H1 (cell line): ENCODE results near the gene LIX1L. TPM values are rescaled to one million over a fixed set of nuclear protein-coding genes. Genes with fewer than 3 reads are reported as not detected.

Experiments used
- CTCF ChIA-PET: fragments of 300-600 bp; sonication (Branson Sonifier 250); formaldehyde crosslinking; loops from one replicate; lab custom pipeline; 2021; ENCODE audit not compliant: partially characterized antibody; lab: Charles Lee
- POLR2A ChIA-PET: fragments of 300-600 bp; sonication (Branson Sonifier 250); formaldehyde crosslinking; loops from one replicate; lab custom pipeline; 2021; ENCODE audit warnings: inconsistent platforms; ENCODE audit not compliant: partially characterized antibody; lab: Charles Lee
- DNase-seq, 2 experiments: peaks; one replicate each; pipeline versions ENCODE4 v3.0.0 to v3.0.0-alpha.2; 2010 to 2022; ENCODE audit warnings: low spot score in 2 of 2, low read depth in 1 of 2, mixed read lengths in 1 of 2
- FAIRE-seq: peaks from 2 replicates; lab custom pipeline; 2011; peaks lifted over from hg19 to GRCh38; lab: Jason Lieb, UNC
- H2AFZ ChIP-seq: 2 replicates; pipeline ENCODE4 v1.8.1; 2012; ENCODE audit warnings: low read length, inconsistent platforms
- H2AK5ac ChIP-seq: 2 replicates; pipeline ENCODE4 v1.6.1; 2013; ENCODE audit warnings: low read depth, low read length
- H2BK120ac ChIP-seq: replicated peaks from 2 replicates; pipeline ENCODE3; 2013; ENCODE audit warnings: low read depth, low read length, inconsistent platforms
- H2BK12ac ChIP-seq: 2 replicates; pipeline ENCODE4 v1.6.1; 2013; ENCODE audit warnings: low read depth, low read length
- H2BK15ac ChIP-seq: 2 replicates; pipeline ENCODE4 v1.6.1; 2013; ENCODE audit warnings: low read length
- H2BK20ac ChIP-seq: 2 replicates; pipeline ENCODE4 v1.6.1; 2013; ENCODE audit warnings: low read length
- H2BK5ac ChIP-seq: 2 replicates; pipeline ENCODE4 v1.6.1; 2013; ENCODE audit warnings: low read depth, low read length
- H3K14ac ChIP-seq: 2 replicates; pipeline ENCODE4 v1.6.1; 2013; ENCODE audit warnings: inconsistent platforms; ENCODE audit not compliant: insufficient read length
- H3K18ac ChIP-seq: 2 replicates; pipeline ENCODE4 v1.6.1; 2013; ENCODE audit warnings: low read length; ENCODE audit errors: extremely low read depth
- H3K23ac ChIP-seq: 2 replicates; pipeline ENCODE4 v1.6.1; 2013; ENCODE audit warnings: inconsistent platforms; ENCODE audit not compliant: insufficient read length
- H3K23me2 ChIP-seq: 2 replicates; pipeline ENCODE4 v1.6.1; 2013; ENCODE audit warnings: low read depth, low read length
- H3K27ac ChIP-seq: 2 replicates; pipeline ENCODE4 v1.6.1; 2011; ENCODE audit warnings: low read depth, low read length, inconsistent platforms
- H3K27me3 ChIP-seq, 4 experiments: replicated peaks in 1 of 4; 1 replicate in 1 of 4; 2 replicates in 3 of 4; pipeline versions ENCODE4 v1.6.1 to v1.8.1; 2011 to 2013; ENCODE audit warnings: low read length in 3 of 4, mild to moderate bottlenecking in 3 of 4, inconsistent platforms in 2 of 4, mixed read lengths in 2 of 4, moderate library complexity in 1 of 4; ENCODE audit not compliant: control insufficient read depth in 3 of 4, insufficient read depth in 3 of 4; ENCODE audit errors: extremely low read depth in 1 of 4
- H3K36me3 ChIP-seq, 4 experiments: 2 replicates each; pipeline versions ENCODE4 v1.6.1 to v1.8.1; 2011 to 2013; ENCODE audit warnings: mild to moderate bottlenecking in 4 of 4, low read length in 3 of 4, moderate library complexity in 2 of 4, control low read depth in 1 of 4, inconsistent platforms in 1 of 4; ENCODE audit not compliant: insufficient read depth in 4 of 4, control insufficient read depth in 2 of 4
- H3K4ac ChIP-seq: replicated peaks from 2 replicates; pipeline ENCODE3; 2013; ENCODE audit warnings: low read length, low read depth, mixed read lengths, inconsistent platforms; ENCODE audit not compliant: insufficient read length
- H3K4me1 ChIP-seq, 4 experiments: replicated peaks in 1 of 4; 1 replicate in 1 of 4; 2 replicates in 3 of 4; pipeline versions ENCODE4 v1.6.1 to v1.8.1; 2011 to 2013; ENCODE audit warnings: low read length in 3 of 4, inconsistent platforms in 2 of 4, mixed read lengths in 1 of 4; ENCODE audit not compliant: insufficient read depth in 4 of 4, control insufficient read depth in 3 of 4
- H3K4me2 ChIP-seq, 2 experiments: 2 replicates each; pipeline versions ENCODE4 v1.6.1 to v1.8.1; 2011 to 2013; ENCODE audit warnings: low read depth in 2 of 2, low read length in 2 of 2, control low read depth in 1 of 2, inconsistent platforms in 1 of 2, mild to moderate bottlenecking in 1 of 2; ENCODE audit not compliant: insufficient read depth in 1 of 2
- H3K4me3 ChIP-seq, 4 experiments: fragments of 200-600, 300-600 bp in 1 of 4; sonication (generic), shearing (Covaris generic), sonication (Bioruptor Twin) in 1 of 4; 2 replicates each; pipeline versions ENCODE4 v1.5.1 to v1.8.1; 2011 to 2016; ENCODE audit warnings: low read length in 4 of 4, low read depth in 3 of 4, control low read depth in 2 of 4, inconsistent platforms in 2 of 4, mild to moderate bottlenecking in 2 of 4, mixed read lengths in 1 of 4, moderate library complexity in 1 of 4; ENCODE audit not compliant: insufficient read depth in 2 of 4; ENCODE audit errors: extremely low read depth in 1 of 4
- H3K56ac ChIP-seq: replicated peaks from 2 replicates; pipeline ENCODE3; 2013; ENCODE audit warnings: low read depth, mild to moderate bottlenecking, mixed read lengths, low read length, inconsistent platforms; ENCODE audit not compliant: insufficient read length
- H3K79me1 ChIP-seq: 2 replicates; pipeline ENCODE4 v1.6.1; 2013; ENCODE audit warnings: low read depth, low read length, control low read depth
- H3K79me2 ChIP-seq, 2 experiments: 2 replicates each; pipeline versions ENCODE4 v1.6.1 to v1.8.1; 2012 to 2013; ENCODE audit warnings: low read length in 2 of 2, mild to moderate bottlenecking in 2 of 2, inconsistent platforms in 1 of 2; ENCODE audit not compliant: insufficient read depth in 2 of 2, control insufficient read depth in 1 of 2
- H3K9ac ChIP-seq, 4 experiments: replicated peaks in 1 of 4; 1 replicate in 1 of 4; 2 replicates in 3 of 4; pipeline versions ENCODE4 v1.6.1 to v1.8.1; 2011 to 2013; ENCODE audit warnings: low read depth in 3 of 4, low read length in 3 of 4, control low read depth in 2 of 4, mild to moderate bottlenecking in 2 of 4, moderate library complexity in 2 of 4, inconsistent platforms in 1 of 4; ENCODE audit errors: extremely low read depth in 1 of 4
- H3K9me3 ChIP-seq, 2 experiments: 2 replicates each; pipeline versions ENCODE4 v1.6.1 to v1.8.1; 2012 to 2013; ENCODE audit warnings: mild to moderate bottlenecking in 2 of 2, moderate library complexity in 2 of 2, control low read depth in 1 of 2, inconsistent platforms in 1 of 2, low read depth in 1 of 2, low read length in 1 of 2, mixed read lengths in 1 of 2; ENCODE audit not compliant: insufficient read depth in 2 of 2
- H4K20me1 ChIP-seq, 2 experiments: replicated peaks in 1 of 2; 2 replicates each; pipeline versions ENCODE3 to v1.8.1; 2011 to 2013; ENCODE audit warnings: inconsistent platforms in 2 of 2, low read length in 2 of 2, mild to moderate bottlenecking in 1 of 2; ENCODE audit not compliant: insufficient read depth in 2 of 2, control insufficient read depth in 1 of 2
- H4K5ac ChIP-seq: 2 replicates; pipeline ENCODE4 v1.6.1; 2013; ENCODE audit warnings: low read length, low read depth, mixed read lengths, inconsistent platforms; ENCODE audit not compliant: insufficient read length
- H4K8ac ChIP-seq: 2 replicates; pipeline ENCODE4 v1.8.0; 2013; ENCODE audit warnings: mild to moderate bottlenecking, moderate library complexity, low read length, inconsistent platforms; ENCODE audit not compliant: insufficient read depth; ENCODE audit errors: extremely low read depth
- H4K91ac ChIP-seq: replicated peaks from 2 replicates; pipeline ENCODE3; 2013; ENCODE audit warnings: low read length, mixed read lengths, inconsistent platforms; ENCODE audit not compliant: insufficient read length
- CREB1 ChIP-seq: IDR thresholded peaks from 2 replicates; pipeline ENCODE4 v1.6.1; 2012; ENCODE audit warnings: inconsistent platforms
- JUND ChIP-seq: IDR thresholded peaks from 2 replicates; pipeline ENCODE4 v1.6.1; 2011; ENCODE audit warnings: mild to moderate bottlenecking, improper control_type of control experiment, low read length
- MAFK ChIP-seq: IDR thresholded peaks from 2 replicates; pipeline ENCODE4 v1.6.1; 2012; ENCODE audit warnings: low read depth, mild to moderate bottlenecking, improper control_type of control experiment, low read length
- RNF2 ChIP-seq: fragments of 200-900, 300-1000 bp; sonication (generic); IDR thresholded peaks from 2 replicates; pipeline ENCODE4 v1.7.1; 2016; ENCODE audit warnings: borderline replicate concordance, low read depth, mild to moderate bottlenecking, antibody characterized with exemption, low read length; ENCODE audit not compliant: poor library complexity, severe bottlenecking; ENCODE audit errors: missing control alignments
- TAF1 ChIP-seq: IDR thresholded peaks from 2 replicates; pipeline ENCODE4 v1.6.1; 2011; ENCODE audit warnings: mild to moderate bottlenecking, low read depth, low read length
- WGBS, 2 experiments: shearing (Covaris generic) in 1 of 2; methylation state at CpG; one replicate each; pipeline versions ENCODE4 v1.1.6 to v1.1.7; 2013 to 2015; ENCODE audit warnings: low lambda C conversion rate in 2 of 2, mixed read lengths in 2 of 2, inconsistent platforms in 1 of 2, low coverage in 1 of 2, missing lambda C conversion rate in 1 of 2; ENCODE audit not compliant: insufficient replicate concordance in 2 of 2, insufficient coverage in 1 of 2, insufficient read length in 1 of 2; ENCODE audit errors: extremely low coverage in 1 of 2, missing lambda C conversion rate in 1 of 2; 5-methylcytosine and 5-hydroxymethylcytosine counted together
- polyA plus RNA-seq, 7 experiments: library from polyadenylated mRNA; depleted of rRNA in 3 of 7; stranded (reverse) in 5 of 7; unstranded in 2 of 7; fragments of >200 nt in 5 of 7; fragments of 200-250 nt in 2 of 7; gene quantifications; 1 replicate in 5 of 7; 2 replicates in 1 of 7; 4 replicates in 1 of 7; pipeline versions ENCODE4 v1.2.1 to v1.2.3, GENCODE V29; 2011 to 2013; ENCODE audit warnings: missing spikeins in 2 of 7, mixed read lengths in 2 of 7
- total RNA-seq: library from RNA; stranded (reverse); fragmentation: NEBNext Ultra II Directional; extraction: Animal tissue kit (Norgen Biotek cat#: 25700); gene quantifications from 2 replicates; pipeline ENCODE4 v1.2.1, GENCODE V29; 2021

LIX1L gene
- total and polyA plus RNA-seq, 2 of the 8 experiments (the other 6 are each of a cell fraction or from before 2014, with no cell fraction given), result 2.9 to 3.7 TPM

- Histone ChIP-seq H3K4ac (no peak overlapping the region), H4K8ac (no peak overlapping the region), H3K9ac (no peak overlapping the region), H2BK15ac (no peak overlapping the region), H2AK5ac (no peak overlapping the region), H4K91ac (no peak overlapping the region), H3K4me2 (no peak overlapping the region), H3K27ac (no peak overlapping the region), H2BK120ac (no peak overlapping the region), H3K56ac (no peak overlapping the region), H4K20me1 (no peaks in the 10 kb centered on the region), H3K79me1 (no peaks in the 10 kb centered on the region), H3K14ac (no peak overlapping the region), H3K18ac (no peak overlapping the region), H3K36me3 (no peaks in the 10 kb centered on the region), H3K23ac (no peak overlapping the region), H4K5ac (no peak overlapping the region), H2BK20ac (no peak overlapping the region), H2BK5ac (no peak overlapping the region), H3K4me1 (peaks cover 0 to 6% (median 2%) of the 10 kb centered on the region in 4 experiments; a peak in 4 of 7 replicates), H3K79me2 (no peaks in the 10 kb centered on the region), H3K4me3 (no peak overlapping the region), H3K23me2 (no peaks in the 10 kb centered on the region), H2AFZ (no peak overlapping the region), H3K9me3 (no peaks in the 10 kb centered on the region), H3K27me3 (no peaks in the 10 kb centered on the region), H2BK12ac (no peak overlapping the region)
- DNase-seq, result no peak
- 94% methylated on average over 6 of the region's 6 CpGs; no CpG with 5 or more reads in 1 of the 2 experiments for WGBS, 2 experiments
- ChIA-PET POLR2A (interaction anchor here (1.2 to 1.7 kb wide), 4 partner anchors 26 to 110 kb away, joined by 3 to 5 read pairs (median 3); no protein-coding TSS in a partner anchor), CTCF (interaction anchor here (0.9 to 2.1 kb wide), 5 partner anchors 15 to 69 kb away, joined by 3 to 5 read pairs (median 4); partner anchors contain the start of gene RBM8A)
- FAIRE-seq, result no peak
- TF ChIP-seq TAF1 (no peak), RNF2 (no peak), MAFK (no peak), CREB1 (no peak), JUND (no peak)
Observed at GRCh38 chr1:145942871-145943270, 14.9 kb downstream of the LIX1L start.
